HK-2 (cell line): ENCODE measurements around the gene BFSP2.

Experiments used
- DNase-seq: peaks from one replicate; pipeline ENCODE4 v3.0.0-alpha.2; 2018; ENCODE audit not compliant: unreplicated experiment

Gene BFSP2

GRCh38 chr3:133400006-133400515 lies at the start of gene BFSP2:
TSS of gene BFSP2 (plus strand) at chr3:133400056. CDS start at chr3:133400084, 28 bp downstream.
- no peak for DNase-seq

GRCh38 chr3:133354721-133355120 lies 45.1 kb upstream of the BFSP2 start:
- DNase-seq: no peak

- no peak for DNase-seq
Measured at GRCh38 chr3:133360476-133360875, 39.4 kb upstream of the BFSP2 start.

- DNase-seq: no peak
Measured at GRCh38 chr3:133361011-133361410, 38.8 kb upstream of the BFSP2 start.

- no peak for DNase-seq
Measured at GRCh38 chr3:133361435-133361834, 38.4 kb upstream of the BFSP2 start.

GRCh38 chr3:133362539-133362938 lies 37.3 kb upstream of the BFSP2 start:
- no peak for DNase-seq

- no peak for DNase-seq
Measured at GRCh38 chr3:133364704-133365103, 35.2 kb upstream of the BFSP2 start.

GRCh38 chr3:133366921-133367320 lies 32.9 kb upstream of the BFSP2 start:
- no peak for DNase-seq

- no peak for DNase-seq
Measured at GRCh38 chr3:133367403-133367802, 32.5 kb upstream of the BFSP2 start.

GRCh38 chr3:133367956-133368355 lies 31.9 kb upstream of the BFSP2 start:
- DNase-seq: no peak

GRCh38 chr3:133368371-133369067 lies 31.3 kb upstream of the BFSP2 start:
- no peak for DNase-seq

- no peak for DNase-seq
Measured at GRCh38 chr3:133369068-133369440, 30.8 kb upstream of the BFSP2 start.

GRCh38 chr3:133371181-133371580 lies 28.7 kb upstream of the BFSP2 start:
- DNase-seq: no peak

GRCh38 chr3:133371676-133372075 lies 28.2 kb upstream of the BFSP2 start:
- no peak for DNase-seq

GRCh38 chr3:133374708-133375402 lies 25.0 kb upstream of the BFSP2 start:
- DNase-seq: no peak

GRCh38 chr3:133375403-133375745 lies 24.5 kb upstream of the BFSP2 start:
- DNase-seq: no peak

GRCh38 chr3:133376810-133377209 lies 23.0 kb upstream of the BFSP2 start:
- no peak for DNase-seq

GRCh38 chr3:133377396-133377795 lies 22.5 kb upstream of the BFSP2 start:
- DNase-seq: no peak

GRCh38 chr3:133379926-133380325 lies 19.9 kb upstream of the BFSP2 start:
- no peak for DNase-seq

GRCh38 chr3:133380481-133381225 lies 19.2 kb upstream of the BFSP2 start:
- DNase-seq: no peak

GRCh38 chr3:133381346-133382109 lies 18.3 kb upstream of the BFSP2 start:
- DNase-seq: no peak

- no peak for DNase-seq
Measured at GRCh38 chr3:133383175-133383574, 16.7 kb upstream of the BFSP2 start.
